Calu3 (cell line): ENCODE data around the gene IFNAR1. TPM values are rescaled to one million over a fixed set of nuclear protein-coding genes. Genes with fewer than 3 reads are reported as not detected.

Experiments
- BruUV-seq: library from RNA; stranded (reverse); fragments of 400-500 nt; replicated peaks from 2 replicates; lab custom pipeline; 2021; lab: Mats Ljungman, UMichigan
- CTCF ChIA-PET: fragments of 300-600 bp; sonication (Branson Sonifier 250); formaldehyde crosslinking; loops from one replicate; lab custom pipeline; 2022; ENCODE audit warnings: antibody characterized with exemption; lab: Charles Lee
- DNase-seq: peaks from one replicate; pipeline ENCODE4 v3.0.0; 2022
- H3K27ac Mint-ChIP-seq: one replicate; pipeline ENCODE4 v1.8.0; 2022; ENCODE audit warnings: mixed read lengths; ENCODE audit not compliant: unreplicated experiment
- H3K27me3 Mint-ChIP-seq: one replicate; pipeline ENCODE4 v1.8.0; 2022; ENCODE audit warnings: mixed read lengths; ENCODE audit not compliant: unreplicated experiment
- H3K36me3 Mint-ChIP-seq: one replicate; pipeline ENCODE4 v1.8.0; 2022; ENCODE audit warnings: mild to moderate bottlenecking, moderate library complexity, mixed read lengths; ENCODE audit not compliant: insufficient read depth, unreplicated experiment
- H3K4me1 Mint-ChIP-seq: one replicate; pipeline ENCODE4 v1.8.0; 2022; ENCODE audit warnings: mild to moderate bottlenecking, low read depth, mixed read lengths; ENCODE audit not compliant: unreplicated experiment
- H3K4me3 Mint-ChIP-seq: one replicate; pipeline ENCODE4 v1.8.0; 2022; ENCODE audit warnings: mild to moderate bottlenecking, low read depth, moderate library complexity, mixed read lengths; ENCODE audit not compliant: unreplicated experiment
- H3K9me3 Mint-ChIP-seq: one replicate; pipeline ENCODE4 v1.8.0; 2022; ENCODE audit warnings: low read depth, mixed read lengths; ENCODE audit not compliant: unreplicated experiment
- intact Hi-C: fragments of 100-400 bp; cut with micrococcal nuclease; formaldehyde crosslinking; loops from one replicate; pipeline ENCODE4 v1.10.0; 2022; ENCODE audit not compliant: unreplicated experiment
- total RNA-seq: library from RNA; stranded (reverse); gene quantifications from 2 replicates; pipeline ENCODE4 v1.2.3, GENCODE V29; 2022
- TF ChIP-seq, protein P1 (sequence below): fragments of 200-600 bp; IDR thresholded peaks from one replicate; pipeline ENCODE4 v1.8.0; 2022; ENCODE audit warnings: antibody characterized with exemption; ENCODE audit not compliant: unreplicated experiment

IFNAR1 gene
- total RNA-seq, 1 experiment from 2014 or later: 35.2 TPM

DNA sequence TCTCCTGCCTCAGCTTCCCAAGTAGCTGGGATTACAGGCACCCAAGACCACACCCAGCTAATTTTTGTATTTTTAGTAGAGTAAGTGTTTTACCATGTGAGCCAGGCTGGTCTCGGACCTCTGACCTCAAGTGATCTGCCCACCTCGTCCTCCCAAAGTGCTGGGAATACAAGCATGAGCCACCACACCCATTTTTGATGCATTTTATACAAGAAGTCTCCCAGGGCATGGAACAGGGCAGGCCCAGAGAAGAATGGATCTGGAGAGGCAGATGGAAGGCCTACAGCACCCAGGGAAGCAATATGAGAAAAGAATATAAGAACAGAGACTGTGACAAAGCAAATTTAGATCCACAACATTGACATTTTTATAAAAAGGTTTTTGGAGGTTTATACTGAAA is 18.8 kb upstream of the IFNAR1 start:
- TF ChIP-seq, protein P1, sequence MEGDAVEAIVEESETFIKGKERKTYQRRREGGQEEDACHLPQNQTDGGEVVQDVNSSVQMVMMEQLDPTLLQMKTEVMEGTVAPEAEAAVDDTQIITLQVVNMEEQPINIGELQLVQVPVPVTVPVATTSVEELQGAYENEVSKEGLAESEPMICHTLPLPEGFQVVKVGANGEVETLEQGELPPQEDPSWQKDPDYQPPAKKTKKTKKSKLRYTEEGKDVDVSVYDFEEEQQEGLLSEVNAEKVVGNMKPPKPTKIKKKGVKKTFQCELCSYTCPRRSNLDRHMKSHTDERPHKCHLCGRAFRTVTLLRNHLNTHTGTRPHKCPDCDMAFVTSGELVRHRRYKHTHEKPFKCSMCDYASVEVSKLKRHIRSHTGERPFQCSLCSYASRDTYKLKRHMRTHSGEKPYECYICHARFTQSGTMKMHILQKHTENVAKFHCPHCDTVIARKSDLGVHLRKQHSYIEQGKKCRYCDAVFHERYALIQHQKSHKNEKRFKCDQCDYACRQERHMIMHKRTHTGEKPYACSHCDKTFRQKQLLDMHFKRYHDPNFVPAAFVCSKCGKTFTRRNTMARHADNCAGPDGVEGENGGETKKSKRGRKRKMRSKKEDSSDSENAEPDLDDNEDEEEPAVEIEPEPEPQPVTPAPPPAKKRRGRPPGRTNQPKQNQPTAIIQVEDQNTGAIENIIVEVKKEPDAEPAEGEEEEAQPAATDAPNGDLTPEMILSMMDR: no peak
- BruUV-seq: no TSS peak
- Mint-ChIP-seq H3K36me3 (no peaks in the 10 kb centered on the region), H3K4me1 (no peaks in the 10 kb centered on the region), H3K27me3 (no peaks in the 10 kb centered on the region), H3K27ac (no peak overlapping the region), H3K9me3 (no peaks in the 10 kb centered on the region), H3K4me3 (no peak overlapping the region)
- CTCF ChIA-PET: no interaction called here
- DNase-seq: no peak
- intact Hi-C loops: no loop called here

DNA sequence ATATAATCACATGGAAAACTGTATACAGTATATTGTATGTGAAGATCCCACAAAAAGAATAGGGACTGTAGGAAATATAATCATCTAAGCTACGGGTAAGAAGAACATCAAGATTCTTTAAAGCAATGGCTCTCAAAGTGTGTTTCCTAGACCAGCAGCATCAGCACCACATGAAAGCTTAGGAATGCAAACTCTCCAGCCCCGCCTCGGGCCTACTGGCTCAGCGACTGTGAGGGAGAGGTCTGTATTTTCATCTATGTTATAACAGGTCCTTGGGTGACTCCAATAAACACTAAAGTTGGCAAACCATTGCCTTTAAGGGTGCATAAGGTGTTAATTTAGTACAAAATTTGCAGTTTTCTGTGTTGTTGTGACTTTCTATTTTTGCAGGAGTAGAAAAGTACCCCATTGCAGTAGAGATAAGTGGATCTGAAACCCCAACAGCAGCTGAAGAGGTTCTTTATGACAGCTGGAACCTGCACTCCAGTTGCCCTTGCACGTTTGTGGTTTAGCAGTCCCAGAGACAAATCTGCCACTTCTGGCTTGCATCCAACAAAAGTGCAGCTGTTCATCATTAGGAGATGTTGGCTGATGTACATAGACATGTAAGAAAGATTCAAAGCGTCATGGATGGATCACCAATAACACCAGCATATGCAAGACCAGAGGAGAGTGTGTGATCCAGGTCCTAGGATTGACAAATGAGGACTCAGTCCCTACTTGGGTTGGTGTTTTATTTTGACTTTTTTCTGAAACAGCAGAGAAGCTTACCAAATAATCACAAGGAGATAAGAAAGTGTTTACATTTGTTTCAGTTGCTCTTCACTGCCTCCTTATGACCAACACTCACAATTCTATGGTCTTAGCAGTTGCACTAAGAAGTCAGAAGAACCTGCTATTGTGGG is 15.9 kb upstream of the IFNAR1 start:
- Mint-ChIP-seq H3K4me1 (no peaks in the 10 kb centered on the region), H3K9me3 (no peaks in the 10 kb centered on the region), H3K4me3 (no peak overlapping the region), H3K27ac (no peak overlapping the region), H3K36me3 (no peaks in the 10 kb centered on the region), H3K27me3 (peaks cover 3% of the 10 kb centered on the region)
- no peak for DNase-seq
- TF ChIP-seq, protein P1: no peak
- no TSS peak for BruUV-seq
- CTCF ChIA-PET: no interaction called here
- intact Hi-C loops: no loop called here

DNA sequence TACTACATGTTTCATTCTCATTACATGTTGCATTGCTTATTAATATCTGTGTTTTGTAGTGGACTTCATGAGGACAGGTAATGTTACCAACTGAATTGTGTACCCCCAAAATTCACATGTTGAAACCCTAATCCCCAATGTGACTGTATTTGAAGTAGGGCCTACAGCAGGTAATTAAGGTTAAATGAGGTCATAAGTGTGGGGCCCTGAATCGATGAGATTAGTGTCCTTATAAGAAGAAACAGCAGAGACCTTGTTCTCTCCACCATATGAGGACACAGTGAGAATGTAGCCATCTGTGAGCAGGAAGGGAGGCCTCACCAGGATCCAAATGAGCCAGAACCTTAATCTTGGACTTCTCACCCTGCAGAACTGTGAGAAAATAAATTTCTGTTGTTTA is 15.0 kb upstream of the IFNAR1 start:
- Mint-ChIP-seq H3K4me3 (no peak overlapping the region), H3K36me3 (no peaks in the 10 kb centered on the region), H3K27me3 (peaks cover 13% of the 10 kb centered on the region), H3K4me1 (no peaks in the 10 kb centered on the region), H3K27ac (no peak overlapping the region), H3K9me3 (no peaks in the 10 kb centered on the region)
- DNase-seq: no peak
- CTCF ChIA-PET: no interaction called here
- intact Hi-C loops: no loop called here
- TF ChIP-seq, protein P1: no peak
- BruUV-seq: no TSS peak

GRCh38 chr21:33312121-33312520 is 12.6 kb upstream of the IFNAR1 start:
- peaks cover 30% of the 10 kb centered on the region for H3K27me3 Mint-ChIP-seq
- TF ChIP-seq, protein P1: no peak
- no peaks in the 10 kb centered on the region for H3K36me3 Mint-ChIP-seq
- no peaks in the 10 kb centered on the region for H3K9me3 Mint-ChIP-seq
- no peaks in the 10 kb centered on the region for H3K4me1 Mint-ChIP-seq
- intact Hi-C loops: no loop called here
- H3K4me3 Mint-ChIP-seq: no peak overlapping the region
- no peak for DNase-seq
- CTCF ChIA-PET: no interaction called here
- no peak overlapping the region for H3K27ac Mint-ChIP-seq
- no TSS peak for BruUV-seq
